LNCAP (cell line): ENCODE data around the gene USP17L5.
A peak's percentile ranks its signal among the peaks of the same experiment; 100 is the strongest.

Source experiments
- TF ChIP-seq, protein P1 (sequence below): fragments of 450-650 bp; IDR thresholded peaks from 2 replicates; pipeline ENCODE4 v1.5.1; 2017; ENCODE audit warnings: mild to moderate bottlenecking

Gene USP17L5

DNA sequence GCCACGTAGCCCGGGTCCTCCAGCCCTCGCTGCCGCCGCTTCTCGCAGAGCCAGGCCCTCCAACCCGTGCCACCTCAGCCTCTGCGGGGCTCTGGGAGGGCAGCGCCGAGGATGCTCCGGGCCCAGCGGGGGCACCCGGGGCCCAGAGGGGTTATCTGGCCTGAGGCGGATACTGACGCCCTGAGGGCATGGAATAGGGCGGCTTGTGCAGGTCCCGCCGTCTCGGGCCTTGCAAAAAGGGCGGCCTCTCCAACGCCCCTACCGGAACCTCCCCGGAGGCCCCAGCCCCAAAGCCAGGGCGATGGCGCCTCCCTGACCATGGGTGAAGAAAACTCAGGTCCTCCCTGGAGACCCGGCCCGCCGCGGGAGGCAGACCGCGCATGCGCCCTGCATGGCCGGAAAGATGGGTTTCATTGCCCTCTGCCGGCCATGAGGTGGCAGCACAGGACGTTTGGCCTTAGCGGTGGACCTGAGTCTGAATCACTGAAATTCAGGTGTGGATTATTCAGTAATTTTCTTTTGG is 41.9 kb downstream of the USP17L5 start:
- TF ChIP-seq, protein P1, sequence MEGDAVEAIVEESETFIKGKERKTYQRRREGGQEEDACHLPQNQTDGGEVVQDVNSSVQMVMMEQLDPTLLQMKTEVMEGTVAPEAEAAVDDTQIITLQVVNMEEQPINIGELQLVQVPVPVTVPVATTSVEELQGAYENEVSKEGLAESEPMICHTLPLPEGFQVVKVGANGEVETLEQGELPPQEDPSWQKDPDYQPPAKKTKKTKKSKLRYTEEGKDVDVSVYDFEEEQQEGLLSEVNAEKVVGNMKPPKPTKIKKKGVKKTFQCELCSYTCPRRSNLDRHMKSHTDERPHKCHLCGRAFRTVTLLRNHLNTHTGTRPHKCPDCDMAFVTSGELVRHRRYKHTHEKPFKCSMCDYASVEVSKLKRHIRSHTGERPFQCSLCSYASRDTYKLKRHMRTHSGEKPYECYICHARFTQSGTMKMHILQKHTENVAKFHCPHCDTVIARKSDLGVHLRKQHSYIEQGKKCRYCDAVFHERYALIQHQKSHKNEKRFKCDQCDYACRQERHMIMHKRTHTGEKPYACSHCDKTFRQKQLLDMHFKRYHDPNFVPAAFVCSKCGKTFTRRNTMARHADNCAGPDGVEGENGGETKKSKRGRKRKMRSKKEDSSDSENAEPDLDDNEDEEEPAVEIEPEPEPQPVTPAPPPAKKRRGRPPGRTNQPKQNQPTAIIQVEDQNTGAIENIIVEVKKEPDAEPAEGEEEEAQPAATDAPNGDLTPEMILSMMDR, result peak; percentile 74

DNA sequence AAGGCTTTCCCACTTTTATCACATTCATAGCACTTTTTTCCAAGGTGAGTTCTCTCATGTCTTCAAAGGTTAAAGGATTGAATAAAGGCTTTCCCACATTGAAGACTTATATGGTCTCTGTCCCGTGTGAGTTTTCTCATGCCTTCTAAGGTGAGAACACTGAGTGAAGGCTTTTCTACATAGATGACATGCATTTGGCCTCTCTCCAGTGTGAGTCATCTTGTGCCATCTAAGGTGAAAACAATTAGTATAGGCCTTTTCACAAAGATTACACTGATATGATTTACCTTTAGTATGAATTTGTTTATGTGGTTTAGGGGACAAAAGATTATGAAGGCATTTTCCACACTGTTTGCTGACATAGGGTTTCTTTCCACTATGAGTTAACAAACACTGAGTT is 44.9 kb downstream of the USP17L5 start:
- TF ChIP-seq, protein P1, result no peak
